ENCODE results near the gene MAPK9.

DNA sequence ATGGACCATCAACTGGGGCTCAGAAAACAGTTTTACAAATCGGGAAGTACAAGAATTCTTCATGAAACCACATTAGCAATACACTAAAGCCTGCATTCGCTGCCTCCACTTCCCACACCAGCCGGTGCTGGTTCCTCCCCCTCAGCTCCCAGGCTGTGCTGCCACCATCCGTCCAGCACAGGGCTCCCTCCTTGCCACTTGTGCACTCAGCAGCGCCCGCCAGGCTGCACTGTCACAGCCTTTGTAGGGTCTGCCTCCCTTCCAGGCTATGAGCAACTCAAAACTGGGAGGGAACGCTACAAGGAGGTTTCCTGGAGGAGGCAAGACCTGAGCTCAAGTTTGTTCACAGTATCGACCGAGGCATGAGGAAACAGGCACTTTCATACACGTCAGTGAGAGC is 7.7 kb downstream of the MAPK9 start:
- TF ChIP-seq POLR2A (IDR thresholded peaks at IDR 0.05) (no peak), CTCF (IDR thresholded peaks at IDR 0.05) (no peak), POLR2AphosphoS5 (IDR thresholded peaks at IDR 0.05) (no peak)
